Memory B cell (primary cell): ENCODE measurements around the gene DOCK6.
A peak's percentile ranks its signal among the peaks of the same experiment; 100 is the strongest.
"Not testable (repeated sequence)": the region's sequence is repeated elsewhere in the genome, so short reads cannot be mapped to it uniquely, and the experiment has no call there.

Experiments
- ATAC-seq: fragments of 150-1000 bp; cut with Tn5 transposase; 2 replicates; pipeline ENCODE4 v1.10.0; 2021; ENCODE audit warnings: low read depth, mild to moderate bottlenecking, moderate library complexity
- DNase-seq, 2 donors: peaks; one replicate each; pipeline ENCODE4 v3.0.0; 2022; ENCODE audit warnings: low spot score in 2 of 2
- H3K27ac Mint-ChIP-seq: one replicate; pipeline ENCODE4 v1.8.0; 2022; ENCODE audit warnings: mild to moderate bottlenecking, moderate library complexity, mixed read lengths
- H3K27me3 Mint-ChIP-seq: one replicate; pipeline ENCODE4 v1.8.0; 2022; ENCODE audit warnings: mixed read lengths
- H3K36me3 Mint-ChIP-seq: one replicate; pipeline ENCODE4 v1.8.0; 2022; ENCODE audit warnings: mild to moderate bottlenecking, mixed read lengths
- H3K4me1 Mint-ChIP-seq: one replicate; pipeline ENCODE4 v1.8.0; 2022; ENCODE audit warnings: mixed read lengths
- H3K4me3 Mint-ChIP-seq: one replicate; pipeline ENCODE4 v1.8.0; 2022; ENCODE audit warnings: mild to moderate bottlenecking, moderate library complexity, mixed read lengths
- H3K9me3 Mint-ChIP-seq: one replicate; pipeline ENCODE4 v1.8.0; 2022; ENCODE audit warnings: mixed read lengths

The DOCK6 gene

DNA sequence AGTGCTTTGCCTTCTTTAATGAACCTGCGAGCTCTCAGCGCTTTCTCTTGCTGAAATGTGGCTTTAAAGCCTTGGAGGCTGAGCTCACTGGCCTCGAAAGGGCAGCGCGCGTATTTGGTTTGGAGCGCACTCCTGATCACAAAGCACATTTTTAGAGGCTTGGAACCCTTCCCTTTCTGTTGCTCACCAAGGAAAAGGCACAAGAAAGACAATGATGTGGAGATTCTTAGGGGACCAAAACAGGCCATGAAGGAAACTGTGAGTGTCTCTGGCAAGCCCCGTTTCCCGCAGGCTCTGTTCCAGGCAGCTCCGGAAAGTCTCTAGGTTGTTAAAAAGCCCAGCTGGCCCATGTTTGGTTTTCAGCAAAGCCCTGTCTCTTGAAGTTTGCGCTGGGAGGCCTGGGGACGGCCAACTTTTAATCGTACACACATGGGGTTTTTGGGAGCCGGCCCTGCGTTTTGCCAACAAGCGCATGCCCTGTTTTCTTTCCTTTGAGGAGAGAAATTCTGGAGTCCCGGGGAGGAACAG is 97.4 kb downstream of the DOCK6 start:
- Mint-ChIP-seq H3K36me3 (no peaks in the 10 kb centered on the region), H3K27ac (no peak overlapping the region), H3K4me3 (no peak overlapping the region), H3K9me3 (no peaks in the 10 kb centered on the region), H3K27me3 (peaks cover 7% of the 10 kb centered on the region), H3K4me1 (no peaks in the 10 kb centered on the region)
- DNase-seq (no peak), ATAC-seq (no peak)

DNA sequence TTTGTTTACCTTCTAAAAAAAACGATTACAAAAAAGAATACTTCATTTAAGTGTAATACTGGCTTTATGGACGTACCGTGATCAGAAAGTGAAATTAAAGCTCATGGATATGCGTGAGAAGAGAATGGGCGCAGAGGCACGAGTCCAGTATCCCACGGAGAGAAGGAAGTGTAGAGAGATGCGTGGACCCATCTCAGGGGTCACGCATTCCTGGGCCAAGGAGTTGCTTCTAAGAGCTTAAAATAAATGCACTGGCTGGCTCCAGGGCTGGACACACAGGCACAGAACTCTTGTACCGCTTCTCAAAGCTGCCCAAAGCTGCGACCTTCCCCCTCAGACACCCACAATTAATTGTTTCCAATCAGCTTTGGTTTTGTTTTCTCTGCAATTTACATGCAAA is 98.0 kb downstream of the DOCK6 start:
- H3K4me3 Mint-ChIP-seq, result no peak overlapping the region

DNA sequence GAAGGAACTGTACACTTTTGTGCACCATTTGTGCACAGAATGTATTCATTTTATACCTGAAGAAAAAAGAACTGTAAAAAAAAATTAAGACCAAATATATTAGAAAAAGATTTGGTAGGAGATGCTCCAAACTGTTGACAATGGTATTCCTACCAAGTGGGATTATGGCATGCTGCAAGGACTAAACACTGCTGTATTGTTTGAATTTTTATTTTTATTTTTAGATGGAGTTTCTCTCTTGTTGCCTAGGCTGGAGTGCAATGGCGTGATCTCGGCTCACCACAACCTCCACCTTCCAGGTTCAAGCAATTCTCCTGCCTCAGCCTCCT is 101.9 kb downstream of the DOCK6 start:
- not testable (repeated sequence) for H3K9me3 Mint-ChIP-seq, ATAC-seq, DNase-seq, H3K27me3 Mint-ChIP-seq, H3K4me1 Mint-ChIP-seq, H3K4me3 Mint-ChIP-seq, H3K27ac Mint-ChIP-seq, H3K36me3 Mint-ChIP-seq

More for the DNA sequence above, 98.0 kb downstream of the DOCK6 start:
- Mint-ChIP-seq H3K27ac (no peak overlapping the region), H3K9me3 (no peaks in the 10 kb centered on the region), H3K27me3 (peaks cover 5% of the 10 kb centered on the region), H3K36me3 (no peaks in the 10 kb centered on the region), H3K4me1 (no peaks in the 10 kb centered on the region)
- ATAC-seq (no peak), DNase-seq (no peak)

GRCh38 chr19:11159598-11160439 is 102.5 kb downstream of the DOCK6 start:
- Mint-ChIP-seq H3K4me3 (no peak overlapping the region), H3K27ac (no peak overlapping the region), H3K4me1 (no peaks in the 10 kb centered on the region)

GRCh38 chr19:11155373-11156120 is 106.8 kb downstream of the DOCK6 start, which contains the start of gene SPC24:
TSS of gene SPC24 (minus strand) at chr19:11155782. CDS start at chr19:11155776, 6 bp downstream.
- Mint-ChIP-seq H3K27me3 (peaks cover 6% of the 10 kb centered on the region), H3K9me3 (no peaks in the 10 kb centered on the region), H3K36me3 (no peaks in the 10 kb centered on the region), H3K4me1 (peaks cover 4% of the 10 kb centered on the region), H3K27ac (peak within 1 kb of the TSS; percentile 29), H3K4me3 (peak within 1 kb of the TSS; percentile 71)
- DNase-seq (peak; percentile 84 to 90), ATAC-seq (peak; percentile 95)

More at GRCh38 chr19:11159598-11160439, 102.5 kb downstream of the DOCK6 start:
- no peaks in the 10 kb centered on the region for H3K9me3 Mint-ChIP-seq
- no peak for DNase-seq
- H3K36me3 Mint-ChIP-seq, result no peaks in the 10 kb centered on the region
- H3K27me3 Mint-ChIP-seq, result no peaks in the 10 kb centered on the region
- ATAC-seq, result no peak

DNA sequence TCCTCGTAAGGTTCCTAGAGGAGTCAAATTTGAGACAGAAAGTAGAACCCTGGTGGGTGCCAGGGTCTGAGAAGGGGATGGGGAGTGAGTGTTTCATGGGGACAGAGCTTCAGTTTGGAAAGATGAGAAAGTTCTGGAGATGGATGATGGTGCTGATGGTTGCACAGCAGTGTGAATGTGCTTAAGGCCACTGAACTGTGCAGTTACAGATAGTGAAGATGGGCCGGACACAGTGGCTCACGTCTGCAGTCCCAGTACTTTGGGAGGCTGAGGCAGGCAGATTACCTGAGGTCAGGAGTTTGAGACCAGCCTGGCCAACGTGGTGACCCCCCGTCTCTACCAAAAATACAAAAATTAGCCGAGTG is 107.7 kb downstream of the DOCK6 start:
- H3K27ac Mint-ChIP-seq, result no peak overlapping the region
- peaks cover 4% of the 10 kb centered on the region for H3K4me1 Mint-ChIP-seq
- no peaks in the 10 kb centered on the region for H3K9me3 Mint-ChIP-seq
- no peak for DNase-seq
- ATAC-seq, result no peak
- H3K4me3 Mint-ChIP-seq, result peak overlapping the region; percentile 71
- H3K27me3 Mint-ChIP-seq, result peaks cover 6% of the 10 kb centered on the region
- H3K36me3 Mint-ChIP-seq, result no peaks in the 10 kb centered on the region

- ATAC-seq, result no peak
- Mint-ChIP-seq H3K9me3 (no peaks in the 10 kb centered on the region), H3K4me3 (no peak overlapping the region), H3K27me3 (peaks cover 6% of the 10 kb centered on the region), H3K36me3 (no peaks in the 10 kb centered on the region), H3K4me1 (peaks cover 4% of the 10 kb centered on the region), H3K27ac (no peak overlapping the region)
- no peak for DNase-seq
Measured at GRCh38 chr19:11152318-11153062, 109.8 kb downstream of the DOCK6 start.

DNA sequence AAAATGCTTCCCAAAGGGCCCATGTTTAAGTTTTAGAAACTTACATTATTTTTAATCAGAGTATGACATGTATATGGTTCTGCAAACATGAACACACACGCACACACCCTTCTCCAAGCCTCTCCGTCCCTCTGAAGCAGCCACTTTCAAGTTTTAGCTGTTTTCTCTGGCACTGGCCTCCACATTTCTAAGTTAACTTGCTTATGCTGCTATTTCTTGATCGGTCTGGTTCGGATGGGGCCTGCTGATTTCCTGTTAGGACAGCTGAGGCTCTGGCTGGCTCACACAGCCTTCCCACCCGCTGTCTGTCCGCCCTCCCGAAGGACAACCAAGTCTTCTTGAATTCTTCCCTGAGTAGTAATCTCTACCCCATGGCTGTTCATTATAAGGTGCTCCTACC is 111.1 kb downstream of the DOCK6 start:
- DNase-seq (no peak), ATAC-seq (no peak)
- H3K9me3 Mint-ChIP-seq, result no peaks in the 10 kb centered on the region
- no peaks in the 10 kb centered on the region for H3K36me3 Mint-ChIP-seq
- no peak overlapping the region for H3K27ac Mint-ChIP-seq
- no peak overlapping the region for H3K4me3 Mint-ChIP-seq
- H3K27me3 Mint-ChIP-seq, result peaks cover 6% of the 10 kb centered on the region
- H3K4me1 Mint-ChIP-seq, result peaks cover 4% of the 10 kb centered on the region
